Mesenchymal stem cell (in vitro differentiated cells and primary cell): ENCODE data around the gene PLEKHH1.

ENCODE experiments used
- DNase-seq: peaks from one replicate; pipeline ENCODE4 v3.0.0-alpha.2; 2013
- H2AFZ ChIP-seq: one replicate; pipeline ENCODE4 v1.6.1; 2013; ENCODE audit warnings: low read depth, mild to moderate bottlenecking, control low read depth, inconsistent platforms, low read length, moderate library complexity
- H2AK5ac ChIP-seq: 2 replicates; pipeline ENCODE4 v1.6.1; 2013; ENCODE audit warnings: low read length, moderate library complexity, mild to moderate bottlenecking, inconsistent platforms; ENCODE audit not compliant: severe bottlenecking
- H2BK120ac ChIP-seq: one replicate; pipeline ENCODE4 v1.6.1; 2013; ENCODE audit warnings: low read depth, mild to moderate bottlenecking, inconsistent platforms, low read length, moderate library complexity
- H2BK12ac ChIP-seq, 2 experiments: one replicate each; pipeline ENCODE4 v1.6.1; 2013; ENCODE audit warnings: inconsistent platforms in 2 of 2, low read length in 2 of 2, mild to moderate bottlenecking in 2 of 2, moderate library complexity in 2 of 2, control low read depth in 1 of 2
- H2BK15ac ChIP-seq: one replicate; pipeline ENCODE4 v1.6.1; 2013; ENCODE audit warnings: mild to moderate bottlenecking, low read depth, inconsistent platforms; ENCODE audit not compliant: poor library complexity, severe bottlenecking
- H2BK5ac ChIP-seq: 2 replicates; pipeline ENCODE4 v1.6.1; 2013; ENCODE audit warnings: low read depth, mild to moderate bottlenecking, low read length, control low read depth, inconsistent platforms; ENCODE audit not compliant: poor library complexity, severe bottlenecking
- H3K14ac ChIP-seq, 2 experiments: one replicate each; pipeline ENCODE4 v1.6.1; 2013; ENCODE audit warnings: inconsistent platforms in 2 of 2, low read length in 2 of 2, control low read depth in 1 of 2, mild to moderate bottlenecking in 1 of 2, moderate library complexity in 1 of 2
- H3K18ac ChIP-seq, 2 experiments: one replicate each; pipeline ENCODE4 v1.6.1; 2013; ENCODE audit warnings: inconsistent platforms in 2 of 2, low read length in 2 of 2, control low read depth in 1 of 2, low read depth in 1 of 2, mild to moderate bottlenecking in 1 of 2
- H3K23ac ChIP-seq, 2 experiments: one replicate each; pipeline ENCODE4 v1.6.1; 2013; ENCODE audit warnings: inconsistent platforms in 2 of 2, low read length in 2 of 2, mild to moderate bottlenecking in 2 of 2, moderate library complexity in 2 of 2, control low read depth in 1 of 2
- H3K27ac ChIP-seq: 2 replicates; pipeline ENCODE4 v1.5.1; 2013; ENCODE audit warnings: mild to moderate bottlenecking, moderate library complexity, low read length, control low read depth, inconsistent platforms; ENCODE audit not compliant: poor library complexity, severe bottlenecking
- H3K27me3 ChIP-seq, 2 experiments: 2 replicates each; pipeline versions ENCODE4 v1.6.1 to v1.7.0; 2013; ENCODE audit warnings: low read length in 2 of 2, mild to moderate bottlenecking in 2 of 2, moderate library complexity in 2 of 2, control low read depth in 1 of 2, inconsistent platforms in 1 of 2; ENCODE audit not compliant: control insufficient read depth in 1 of 2, insufficient read depth in 1 of 2
- H3K36me3 ChIP-seq, 2 experiments: 2 replicates each; pipeline versions ENCODE4 v1.6.1 to v1.7.0; 2013; ENCODE audit warnings: low read length in 2 of 2, control low read depth in 1 of 2, inconsistent platforms in 1 of 2, low read depth in 1 of 2, mild to moderate bottlenecking in 1 of 2; ENCODE audit not compliant: insufficient read depth in 2 of 2, control insufficient read depth in 1 of 2
- H3K4ac ChIP-seq, 2 experiments: one replicate each; pipeline ENCODE4 v1.6.1; 2013; ENCODE audit warnings: inconsistent platforms in 2 of 2, low read length in 2 of 2, mild to moderate bottlenecking in 2 of 2, moderate library complexity in 2 of 2, control low read depth in 1 of 2, low read depth in 1 of 2
- H3K4me1 ChIP-seq: 2 replicates; pipeline ENCODE4 v1.6.1; 2013; ENCODE audit warnings: low read depth, low read length, control low read depth; ENCODE audit not compliant: control insufficient read depth, insufficient read depth
- H3K4me2 ChIP-seq: 2 replicates; pipeline ENCODE4 v1.6.1; 2013; ENCODE audit warnings: low read length, mild to moderate bottlenecking, inconsistent platforms; ENCODE audit not compliant: poor library complexity, severe bottlenecking
- H3K4me3 ChIP-seq, 2 experiments: 2 replicates each; pipeline versions ENCODE4 v1.5.1 to v1.7.0; 2013; ENCODE audit warnings: low read length in 2 of 2, mild to moderate bottlenecking in 2 of 2, control low read depth in 1 of 2, low read depth in 1 of 2; ENCODE audit not compliant: insufficient read depth in 1 of 2
- H3K79me1 ChIP-seq: replicated peaks from 2 replicates; pipeline ENCODE4 v1.6.1; 2013; ENCODE audit warnings: mild to moderate bottlenecking, control low read depth, low read length, inconsistent platforms; ENCODE audit not compliant: poor library complexity, severe bottlenecking
- H3K9ac ChIP-seq: 2 replicates; pipeline ENCODE4 v1.7.0; 2013; ENCODE audit warnings: mild to moderate bottlenecking, low read length, moderate library complexity
- H3K9me3 ChIP-seq: 2 replicates; pipeline ENCODE4 v1.7.0; 2013; ENCODE audit warnings: mild to moderate bottlenecking, low read length; ENCODE audit not compliant: control insufficient read depth
- H4K8ac ChIP-seq: one replicate; pipeline ENCODE4 v1.6.1; 2013; ENCODE audit warnings: inconsistent platforms, mild to moderate bottlenecking, low read length, moderate library complexity
- H4K91ac ChIP-seq: one replicate; pipeline ENCODE4 v1.6.1; 2013; ENCODE audit warnings: mild to moderate bottlenecking, low read length, inconsistent platforms
- WGBS: methylation state at CpG from one replicate; pipeline ENCODE4 v1.1.7; 2013; ENCODE audit warnings: mixed read lengths; 5-methylcytosine and 5-hydroxymethylcytosine counted together

Gene PLEKHH1

GRCh38 chr14:67618617-67619063 is 85.5 kb downstream of the PLEKHH1 start:
- DNase-seq, result peak; percentile 92
- Histone ChIP-seq H2BK15ac (no peak overlapping the region), H4K91ac (no peak overlapping the region), H3K4me1 (peaks cover 8% of the 10 kb centered on the region), H3K79me1 (no peaks in the 10 kb centered on the region), H2AK5ac (no peak overlapping the region), H3K27me3 (peaks cover 0 to 9% of the 10 kb centered on the region in 2 experiments), H3K4ac (no peak overlapping the region), H3K27ac (no peak overlapping the region), H3K23ac (no peak overlapping the region), H2BK12ac (no peak overlapping the region), H3K9ac (peak overlapping the region; percentile 86), H3K4me2 (no peak overlapping the region), H2BK5ac (no peak overlapping the region), H2BK120ac (no peak overlapping the region), H4K8ac (no peak overlapping the region), H3K18ac (no peak overlapping the region), H3K4me3 (no peak overlapping the region), H3K9me3 (no peaks in the 10 kb centered on the region), H3K14ac (no peak overlapping the region), H3K36me3 (no peaks in the 10 kb centered on the region), H2AFZ (no peak overlapping the region)

GRCh38 chr14:67619446-67620216 is 86.5 kb downstream of the PLEKHH1 start, which contains the start of gene ARG2:
TSS of gene ARG2 (plus strand) at chr14:67619920. CDS start at chr14:67619978, 58 bp downstream.
- H3K36me3 ChIP-seq, result no peaks in the 10 kb centered on the region
- 2% methylated on average over 60 of the region's 62 CpGs for WGBS

GRCh38 chr14:67620217-67620785 is 87.2 kb downstream of the PLEKHH1 start:
- Histone ChIP-seq H4K91ac (no peak overlapping the region), H3K9ac (peak overlapping the region; percentile 86), H3K79me1 (no peaks in the 10 kb centered on the region), H3K23ac (peak overlapping the region in 1 of 2 experiments; percentile 11), H3K4me2 (peak overlapping the region; percentile 97), H3K27me3 (no peaks in the 10 kb centered on the region), H2BK120ac (no peak overlapping the region), H3K14ac (no peak overlapping the region), H3K9me3 (no peaks in the 10 kb centered on the region), H3K18ac (peak overlapping the region in 1 of 2 experiments; percentile 54), H3K4me3 (peak overlapping the region; percentile 72 to 85), H3K4ac (no peak overlapping the region), H4K8ac (no peak overlapping the region), H2AK5ac (no peak overlapping the region), H3K36me3 (no peaks in the 10 kb centered on the region), H3K27ac (no peak overlapping the region), H2AFZ (peak overlapping the region; percentile 87), H3K4me1 (peaks cover 8% of the 10 kb centered on the region), H2BK12ac (peak overlapping the region in 1 of 2 experiments; percentile 84), H2BK15ac (no peak overlapping the region), H2BK5ac (no peak overlapping the region)
- peak; percentile 23 for DNase-seq
- 4% methylated on average over 19 of the region's 19 CpGs for WGBS

More at GRCh38 chr14:67619446-67620216, 86.5 kb downstream of the PLEKHH1 start, which contains the start of gene ARG2:
- Histone ChIP-seq H4K8ac (peak within 1 kb of the TSS; percentile 30), H3K14ac (no peak within 1 kb of the TSS), H3K9ac (peak within 1 kb of the TSS; percentile 86), H2BK120ac (peak within 1 kb of the TSS; percentile 19), H2AK5ac (no peak within 1 kb of the TSS), H3K23ac (peak within 1 kb of the TSS in 1 of 2 experiments; percentile 11), H2BK15ac (no peak within 1 kb of the TSS), H4K91ac (no peak within 1 kb of the TSS), H3K27ac (no peak within 1 kb of the TSS), H3K9me3 (no peaks in the 10 kb centered on the region), H2AFZ (peak within 1 kb of the TSS; percentile 87), H3K4me3 (peak within 1 kb of the TSS; percentile 72 to 85), H3K18ac (peak within 1 kb of the TSS in 1 of 2 experiments; percentile 54), H3K4me2 (peak within 1 kb of the TSS; percentile 97), H2BK5ac (no peak within 1 kb of the TSS), H3K79me1 (no peaks in the 10 kb centered on the region), H3K4me1 (peaks cover 8% of the 10 kb centered on the region), H3K27me3 (no peaks in the 10 kb centered on the region), H3K4ac (no peak within 1 kb of the TSS), H2BK12ac (peak within 1 kb of the TSS; percentile 39 to 84)
- peak; percentile 95 for DNase-seq

GRCh38 chr14:67622675-67623074 is 89.6 kb downstream of the PLEKHH1 start:
- peak overlapping the region; percentile 86 for H3K9ac ChIP-seq
- no peaks in the 10 kb centered on the region for H3K27me3 ChIP-seq
- no peaks in the 10 kb centered on the region for H3K79me1 ChIP-seq
- H2AFZ ChIP-seq, result no peak overlapping the region
- H3K27ac ChIP-seq, result peak overlapping the region; percentile 70
- 6% methylated on average over 3 of the region's 4 CpGs for WGBS
- H2BK120ac ChIP-seq, result no peak overlapping the region
- no peaks in the 10 kb centered on the region for H3K9me3 ChIP-seq
- peak overlapping the region in 1 of 2 experiments; percentile 48 for H3K4me3 ChIP-seq
- H3K4me1 ChIP-seq, result peaks cover 8% of the 10 kb centered on the region
- no peak overlapping the region for H3K14ac ChIP-seq
- peak overlapping the region; percentile 13 for H3K4me2 ChIP-seq
- H3K18ac ChIP-seq, result no peak overlapping the region
- no peak overlapping the region for H2BK12ac ChIP-seq
- no peak overlapping the region for H2AK5ac ChIP-seq
- no peaks in the 10 kb centered on the region for H3K36me3 ChIP-seq
- no peak overlapping the region for H2BK5ac ChIP-seq
- peak; percentile 94 for DNase-seq
- no peak overlapping the region for H3K23ac ChIP-seq
- no peak overlapping the region for H4K8ac ChIP-seq
- H4K91ac ChIP-seq, result no peak overlapping the region
- H3K4ac ChIP-seq, result no peak overlapping the region
- no peak overlapping the region for H2BK15ac ChIP-seq
